Panc1 (cell line): Measurements from ENCODE around the gene PILRA. TPM values are rescaled to one million over a fixed set of nuclear protein-coding genes. Genes with fewer than 3 reads are reported as not detected.
A peak's percentile ranks its signal among the peaks of the same experiment; 100 is the strongest.

ENCODE experiments used
- ATAC-seq: fragments of 200-7000 bp; cut with Tn5 transposase; 2 replicates; pipeline ENCODE4 v1.9.1; 2020; ENCODE audit warnings: mild to moderate bottlenecking, moderate library complexity
- BruUV-seq: library from RNA; stranded (reverse); fragments of 400-500 nt; replicated peaks from 2 replicates; lab custom pipeline; 2021; lab: Mats Ljungman, UMichigan
- CTCF ChIA-PET: fragments of 300-600 bp; sonication (Branson Sonifier 250); formaldehyde crosslinking; loops from one replicate; lab custom pipeline; 2022; ENCODE audit warnings: antibody characterized with exemption; lab: Charles Lee
- POLR2A ChIA-PET: fragments of 300-600 bp; sonication (Branson Sonifier 250); formaldehyde crosslinking; loops from one replicate; lab custom pipeline; 2022; ENCODE audit warnings: antibody characterized with exemption; lab: Charles Lee
- DNase-seq: peaks from one replicate; pipeline ENCODE4 v3.0.0-alpha.2; 2010; ENCODE audit warnings: low read depth, low spot score
- H3K27ac ChIP-seq: 2 replicates; pipeline ENCODE4 v1.5.1; 2011; ENCODE audit warnings: mild to moderate bottlenecking, low read length, inconsistent platforms
- H3K27me3 ChIP-seq: fragments of 200-500 bp; sonication (Bioruptor generic); 2 replicates; pipeline ENCODE4 v1.6.0; 2014; ENCODE audit warnings: low read length, inconsistent platforms; ENCODE audit not compliant: control insufficient read depth, insufficient read depth
- H3K36me3 ChIP-seq: fragments of 200-500 bp; sonication (Bioruptor generic); 2 replicates; pipeline ENCODE4 v1.5.1; 2014; ENCODE audit warnings: inconsistent platforms, mild to moderate bottlenecking, low read length, moderate library complexity; ENCODE audit not compliant: control insufficient read depth, insufficient read depth
- H3K4me1 ChIP-seq: 2 replicates; pipeline ENCODE4 v1.5.1; 2011; ENCODE audit warnings: inconsistent platforms, mild to moderate bottlenecking, low read length, moderate library complexity; ENCODE audit not compliant: control insufficient read depth, insufficient read depth
- H3K4me3 ChIP-seq, 2 experiments: 2 replicates each; pipeline ENCODE4 v1.5.1; 2011 to 2012; ENCODE audit warnings: low read depth in 2 of 2, low read length in 2 of 2, mild to moderate bottlenecking in 2 of 2, inconsistent platforms in 1 of 2, moderate library complexity in 1 of 2
- H3K9me3 ChIP-seq: fragments of 200-500 bp; sonication (Bioruptor generic); 2 replicates; pipeline ENCODE4 v1.5.1; 2014; ENCODE audit warnings: low read depth, mild to moderate bottlenecking, inconsistent platforms, low read length, moderate library complexity; ENCODE audit not compliant: control insufficient read depth, insufficient read depth
- POLR2AphosphoS5 ChIP-seq: IDR thresholded peaks from 2 replicates; pipeline ENCODE4 v1.6.1; 2012; ENCODE audit warnings: mild to moderate bottlenecking, low read depth, low read length, moderate library complexity
- SIN3A ChIP-seq: IDR thresholded peaks from 2 replicates; pipeline ENCODE4 v1.6.1; 2012; ENCODE audit warnings: low read depth, mild to moderate bottlenecking, low read length, moderate library complexity, borderline replicate concordance; ENCODE audit not compliant: insufficient read depth
- TCF7L2 ChIP-seq: IDR thresholded peaks from 2 replicates; pipeline ENCODE4 v1.6.1; 2011; ENCODE audit warnings: mild to moderate bottlenecking, low read depth, low read length, inconsistent platforms
- in situ Hi-C: cut with HindIII; loops from 2 replicates; pipeline ENCODE4 v1.10.0; 2016; ENCODE audit warnings: low sequenced_read_pairs, low pct_unique_long_range_greater_than_20kb
- intact Hi-C: fragments of 100-400 bp; cut with micrococcal nuclease; formaldehyde crosslinking; loops from one replicate; pipeline ENCODE4 v1.10.0; 2022; ENCODE audit not compliant: unreplicated experiment
- total RNA-seq: library from RNA; stranded (reverse); gene quantifications from one replicate; pipeline ENCODE4 v1.2.1, GENCODE V29; 2021; ENCODE audit not compliant: unreplicated experiment
- TF ChIP-seq, protein P1 (sequence below): fragments of 450-650 bp; IDR thresholded peaks from 2 replicates; pipeline ENCODE4 v1.5.1; 2017; ENCODE audit warnings: mild to moderate bottlenecking
- TF ChIP-seq, protein P2 (sequence below), 2 experiments: IDR thresholded peaks; 2 replicates each; pipeline ENCODE4 v1.6.1; 2011 to 2012; ENCODE audit warnings: low read depth in 2 of 2, control low read depth in 1 of 2, low read length in 1 of 2, mild to moderate bottlenecking in 1 of 2, moderate library complexity in 1 of 2; ENCODE audit not compliant: insufficient read depth in 1 of 2

Gene PILRA
- total RNA-seq, 1 experiment from 2014 or later: 4.8 TPM

DNA sequence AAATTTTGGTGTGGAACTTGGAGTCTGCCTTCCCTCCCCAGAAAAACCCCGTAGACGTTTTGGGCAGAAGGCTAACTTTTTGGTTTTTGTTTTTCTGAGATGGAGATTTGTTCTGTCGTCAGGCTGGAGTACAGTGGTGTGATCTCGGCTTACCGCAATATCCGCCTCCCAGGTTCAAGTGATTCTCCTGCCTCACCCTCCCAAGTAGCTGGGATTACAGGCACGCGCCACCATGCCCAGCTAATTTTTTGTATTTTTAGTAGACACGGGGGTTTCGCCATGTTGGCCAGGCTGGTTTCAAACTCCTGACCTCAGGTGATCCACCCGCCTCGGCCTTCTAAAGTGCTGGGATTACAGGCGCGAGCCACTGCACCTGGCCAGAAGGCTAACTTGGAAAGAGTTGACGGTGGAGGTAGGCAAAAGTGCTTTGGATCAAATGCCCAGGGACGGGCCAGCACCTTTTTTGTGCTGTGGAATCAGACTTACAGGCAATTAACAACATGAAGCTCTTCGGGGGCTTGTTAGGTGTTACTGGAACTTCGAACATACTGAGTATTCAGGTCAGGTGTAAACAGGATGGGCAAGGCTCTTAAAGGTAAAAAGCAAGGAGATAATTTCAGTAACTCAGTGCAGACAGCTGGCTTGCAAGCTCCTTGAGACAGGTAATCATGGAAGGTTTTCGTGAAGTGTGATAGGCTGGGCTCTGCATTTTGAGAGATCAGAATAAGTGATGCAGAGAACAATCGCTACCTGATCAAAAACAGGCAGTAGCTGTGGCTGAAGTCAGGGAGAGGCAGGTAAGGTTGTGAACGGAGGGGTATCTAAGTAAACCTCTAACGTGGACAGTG is 61.2 kb downstream of the PILRA start:
- peaks cover 43% of the 10 kb centered on the region for H3K4me1 ChIP-seq
- H3K4me3 ChIP-seq: peak overlapping the region; percentile 67 to 82
- H3K9me3 ChIP-seq: no peaks in the 10 kb centered on the region
- peak overlapping the region; percentile 98 for H3K27ac ChIP-seq
- ChIA-PET POLR2A (no interaction called here), CTCF (interaction anchor here (1.1 kb wide), 1 partner anchor 130 kb away, joined by 4 read pairs; no protein-coding TSS in a partner anchor)
- TF ChIP-seq, protein P1, sequence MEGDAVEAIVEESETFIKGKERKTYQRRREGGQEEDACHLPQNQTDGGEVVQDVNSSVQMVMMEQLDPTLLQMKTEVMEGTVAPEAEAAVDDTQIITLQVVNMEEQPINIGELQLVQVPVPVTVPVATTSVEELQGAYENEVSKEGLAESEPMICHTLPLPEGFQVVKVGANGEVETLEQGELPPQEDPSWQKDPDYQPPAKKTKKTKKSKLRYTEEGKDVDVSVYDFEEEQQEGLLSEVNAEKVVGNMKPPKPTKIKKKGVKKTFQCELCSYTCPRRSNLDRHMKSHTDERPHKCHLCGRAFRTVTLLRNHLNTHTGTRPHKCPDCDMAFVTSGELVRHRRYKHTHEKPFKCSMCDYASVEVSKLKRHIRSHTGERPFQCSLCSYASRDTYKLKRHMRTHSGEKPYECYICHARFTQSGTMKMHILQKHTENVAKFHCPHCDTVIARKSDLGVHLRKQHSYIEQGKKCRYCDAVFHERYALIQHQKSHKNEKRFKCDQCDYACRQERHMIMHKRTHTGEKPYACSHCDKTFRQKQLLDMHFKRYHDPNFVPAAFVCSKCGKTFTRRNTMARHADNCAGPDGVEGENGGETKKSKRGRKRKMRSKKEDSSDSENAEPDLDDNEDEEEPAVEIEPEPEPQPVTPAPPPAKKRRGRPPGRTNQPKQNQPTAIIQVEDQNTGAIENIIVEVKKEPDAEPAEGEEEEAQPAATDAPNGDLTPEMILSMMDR: no peak
- TF ChIP-seq POLR2AphosphoS5: no peak
- no peak for TF ChIP-seq TCF7L2
- TF ChIP-seq SIN3A: no peak
- TF ChIP-seq, protein P2, sequence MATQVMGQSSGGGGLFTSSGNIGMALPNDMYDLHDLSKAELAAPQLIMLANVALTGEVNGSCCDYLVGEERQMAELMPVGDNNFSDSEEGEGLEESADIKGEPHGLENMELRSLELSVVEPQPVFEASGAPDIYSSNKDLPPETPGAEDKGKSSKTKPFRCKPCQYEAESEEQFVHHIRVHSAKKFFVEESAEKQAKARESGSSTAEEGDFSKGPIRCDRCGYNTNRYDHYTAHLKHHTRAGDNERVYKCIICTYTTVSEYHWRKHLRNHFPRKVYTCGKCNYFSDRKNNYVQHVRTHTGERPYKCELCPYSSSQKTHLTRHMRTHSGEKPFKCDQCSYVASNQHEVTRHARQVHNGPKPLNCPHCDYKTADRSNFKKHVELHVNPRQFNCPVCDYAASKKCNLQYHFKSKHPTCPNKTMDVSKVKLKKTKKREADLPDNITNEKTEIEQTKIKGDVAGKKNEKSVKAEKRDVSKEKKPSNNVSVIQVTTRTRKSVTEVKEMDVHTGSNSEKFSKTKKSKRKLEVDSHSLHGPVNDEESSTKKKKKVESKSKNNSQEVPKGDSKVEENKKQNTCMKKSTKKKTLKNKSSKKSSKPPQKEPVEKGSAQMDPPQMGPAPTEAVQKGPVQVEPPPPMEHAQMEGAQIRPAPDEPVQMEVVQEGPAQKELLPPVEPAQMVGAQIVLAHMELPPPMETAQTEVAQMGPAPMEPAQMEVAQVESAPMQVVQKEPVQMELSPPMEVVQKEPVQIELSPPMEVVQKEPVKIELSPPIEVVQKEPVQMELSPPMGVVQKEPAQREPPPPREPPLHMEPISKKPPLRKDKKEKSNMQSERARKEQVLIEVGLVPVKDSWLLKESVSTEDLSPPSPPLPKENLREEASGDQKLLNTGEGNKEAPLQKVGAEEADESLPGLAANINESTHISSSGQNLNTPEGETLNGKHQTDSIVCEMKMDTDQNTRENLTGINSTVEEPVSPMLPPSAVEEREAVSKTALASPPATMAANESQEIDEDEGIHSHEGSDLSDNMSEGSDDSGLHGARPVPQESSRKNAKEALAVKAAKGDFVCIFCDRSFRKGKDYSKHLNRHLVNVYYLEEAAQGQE (IDR thresholded peaks at IDR 0.05; ENCODE audit: insufficient read depth in 1 of 2, low read depth in 2 of 2, low read length in 1 of 2): no peak
- intact Hi-C loops (no loop called here), in situ Hi-C loops (no loop called here)
- no peaks in the 10 kb centered on the region; the same call in 1 of the 2 replicates for H3K36me3 ChIP-seq
- DNase-seq (no peak), ATAC-seq (no peak)
- H3K27me3 ChIP-seq: no peaks in the 10 kb centered on the region
- no TSS peak for BruUV-seq

DNA sequence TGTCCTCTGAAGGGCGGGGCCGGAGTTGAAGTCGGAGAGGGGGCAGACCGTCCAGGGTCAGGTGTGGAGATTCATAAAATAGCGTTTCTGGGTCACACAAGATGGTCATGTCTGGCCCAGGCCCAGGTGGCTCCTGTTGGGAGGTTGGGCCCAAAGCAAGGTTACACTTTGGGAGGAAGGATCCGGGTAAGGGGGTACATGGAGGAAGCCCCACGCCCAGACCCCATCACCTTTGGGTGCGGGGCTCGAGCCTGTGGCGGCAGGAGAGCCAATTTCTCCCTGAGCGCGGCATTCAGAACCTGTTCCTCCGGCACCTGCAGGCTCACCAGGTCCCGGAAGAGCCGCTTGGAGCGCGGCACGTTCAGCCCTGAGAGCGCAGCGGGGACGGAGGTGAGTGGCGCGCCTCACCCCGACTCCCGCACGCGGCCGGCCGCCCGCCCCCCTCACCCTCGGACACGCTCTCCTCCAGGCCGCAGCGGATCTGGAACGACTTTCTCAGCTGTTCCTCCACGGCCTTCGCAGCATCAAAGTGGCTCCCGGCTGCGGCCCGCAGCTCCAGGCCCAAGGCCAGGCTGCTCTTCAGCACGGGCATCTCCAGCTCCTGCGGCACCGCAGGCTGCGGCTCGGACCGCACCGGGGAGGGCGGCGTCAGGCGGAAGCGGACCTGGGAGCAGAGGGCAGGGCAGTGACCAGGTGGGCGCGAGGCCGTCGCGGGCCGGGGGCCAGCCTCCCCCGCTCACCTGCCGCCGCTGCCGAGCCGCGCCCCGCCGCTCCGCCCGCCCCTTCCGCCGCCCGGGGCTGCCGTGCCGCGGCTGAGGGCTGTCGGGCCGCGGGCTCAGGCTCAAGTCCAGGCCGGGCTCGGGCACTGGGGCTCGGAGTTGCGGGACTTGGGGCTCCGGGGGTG is 62.4 kb downstream of the PILRA start:
- BruUV-seq: TSS peak; percentile 96

More for the DNA sequence above, 62.4 kb downstream of the PILRA start:
- in situ Hi-C loops (no loop called here), intact Hi-C loops (no loop called here)
- H3K9me3 ChIP-seq: no peaks in the 10 kb centered on the region
- ChIA-PET CTCF (interaction anchor here (1.0 kb wide), 1 partner anchor 110 kb away, joined by 4 read pairs; no protein-coding TSS in a partner anchor), POLR2A (no interaction called here)
- H3K4me3 ChIP-seq: peak overlapping the region; percentile 67 to 82
- DNase-seq: no peak
- TF ChIP-seq POLR2AphosphoS5 (peak; percentile 66), TCF7L2 (0 out of 2 replicates have a peak, but pooled peaks have one; percentile 61), SIN3A (peak; percentile 30; the same call in 1 of the 2 replicates)
- TF ChIP-seq, protein P2 (IDR thresholded peaks at IDR 0.05; ENCODE audit: insufficient read depth in 1 of 2, low read depth in 2 of 2, low read length in 1 of 2): no peak
- TF ChIP-seq, protein P1: no peak
- peak; percentile 68 for ATAC-seq
- no peaks in the 10 kb centered on the region for H3K27me3 ChIP-seq
- H3K27ac ChIP-seq: peak overlapping the region; percentile 86
- peaks cover 43% of the 10 kb centered on the region for H3K4me1 ChIP-seq
- no peaks in the 10 kb centered on the region; the same call in 1 of the 2 replicates for H3K36me3 ChIP-seq
